ENCODE data around the gene MAGEB1.

The MAGEB1 gene

DNA sequence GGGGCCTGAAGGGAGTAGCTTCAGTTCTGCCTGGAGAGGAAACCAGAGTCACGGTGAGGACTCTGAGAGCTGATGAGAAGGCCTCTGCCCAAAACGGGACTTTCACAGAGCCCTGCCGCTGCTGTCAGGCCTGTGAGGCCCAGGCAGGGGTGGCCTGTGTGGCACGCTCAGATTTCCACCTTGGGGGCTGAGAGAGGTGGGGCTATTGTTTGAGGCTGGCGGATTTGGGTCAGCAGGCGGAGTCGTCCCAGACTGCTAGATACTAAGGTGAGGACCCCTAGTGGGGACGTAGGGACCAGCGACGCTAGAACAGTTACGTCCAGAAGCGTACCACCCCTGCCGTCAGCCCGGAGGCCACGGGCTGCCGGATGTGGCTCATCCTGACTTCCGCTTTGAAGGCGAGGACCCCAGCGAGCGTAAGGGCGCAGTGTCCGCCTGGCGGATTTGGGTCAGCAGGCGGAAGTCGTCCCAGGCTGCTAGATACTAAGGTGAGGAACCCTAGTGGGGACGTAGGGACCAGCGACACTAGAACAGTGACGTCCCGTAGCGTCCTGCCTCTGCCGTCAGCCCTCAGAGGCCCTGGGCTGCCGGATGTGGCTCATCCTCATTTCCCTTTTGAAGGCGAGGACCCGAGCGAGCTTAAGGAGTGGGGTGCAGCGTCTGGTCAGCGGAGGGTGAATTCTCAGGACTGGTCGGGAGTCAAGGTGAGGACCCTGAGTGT, at the start of gene MAGEB1:
Gene MAGEB1, plus strand, starts transcription at position 378 of the 721 bp plus-strand sequence. CDS start 3,348 bp downstream, outside the sequence.
- DNase-seq (ENCODE audit: low spot score): no peak

DNA sequence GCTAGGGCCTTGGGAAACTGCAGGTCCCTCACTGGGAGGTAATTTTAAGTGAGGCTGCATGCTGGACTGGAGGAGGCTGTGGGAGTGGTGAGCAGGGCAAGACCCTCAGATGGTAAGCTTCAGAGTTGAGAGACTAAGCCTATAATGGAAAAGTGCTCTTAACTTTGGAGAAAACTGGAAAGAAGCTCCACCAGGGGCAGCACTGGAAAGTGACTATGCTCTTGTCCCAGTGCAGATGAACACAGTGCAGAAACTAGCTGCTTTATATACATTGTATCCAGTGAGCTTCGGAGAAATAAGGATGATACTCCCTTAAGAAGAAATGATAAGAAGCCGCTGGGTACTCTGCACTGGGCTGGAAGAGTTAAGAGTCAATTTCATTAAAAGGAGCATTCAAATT, 34.8 kb upstream of the MAGEB1 start:
- DNase-seq (ENCODE audit: low spot score): no peak

DNA sequence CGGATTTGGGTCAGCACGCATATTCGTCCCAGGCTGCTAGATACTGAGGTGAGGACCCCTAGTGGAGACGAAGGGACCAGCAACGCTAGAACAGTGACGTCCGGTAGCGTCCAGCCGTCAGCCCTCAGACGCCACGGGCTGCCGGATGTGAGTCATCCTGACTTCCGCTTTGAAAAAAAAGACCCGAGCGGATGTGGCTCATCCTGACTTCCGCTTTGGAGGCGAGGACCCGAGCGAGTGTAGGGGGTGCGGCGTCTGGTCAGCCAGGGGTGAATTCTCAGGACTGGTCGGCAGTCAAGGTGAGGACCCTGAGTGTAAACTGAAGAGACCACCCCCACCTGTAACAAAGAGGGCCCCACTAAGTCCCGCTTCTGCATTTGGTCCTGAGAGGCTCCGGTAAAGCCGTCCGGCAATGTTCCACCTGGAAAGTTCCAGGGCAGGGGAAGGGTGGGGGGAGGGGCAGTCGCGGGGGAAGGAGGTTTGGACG, 31.5 kb upstream of the MAGEB1 start, which contains the start of gene MAGEB2:
Gene MAGEB2, plus strand, starts transcription at position 207 of the 487 bp plus-strand sequence. CDS start 3,018 bp downstream, outside the sequence.
- no peak for DNase-seq (ENCODE audit: low spot score)

- no peak for DNase-seq (ENCODE audit: low spot score)
Measured at GRCh38 chrX:30217465-30217864, 29.5 kb upstream of the MAGEB1 start.

DNA sequence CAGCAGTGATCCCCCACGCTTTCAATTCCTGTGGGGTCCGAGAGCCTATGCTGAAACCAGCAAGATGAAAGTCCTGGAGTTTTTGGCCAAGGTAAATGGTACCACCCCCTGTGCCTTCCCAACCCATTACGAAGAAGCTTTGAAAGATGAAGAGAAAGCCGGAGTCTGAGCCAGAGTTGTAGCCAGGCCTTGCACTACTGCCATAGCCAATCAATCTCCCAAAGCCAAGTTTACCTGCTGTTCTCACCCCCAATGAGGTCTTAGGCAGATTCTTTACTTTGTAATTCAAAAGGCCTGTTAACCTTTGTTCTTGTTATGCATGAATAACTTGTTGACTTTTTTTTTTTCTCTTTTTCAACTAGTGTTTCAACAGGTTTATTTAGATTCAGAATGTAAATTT, 27.6 kb upstream of the MAGEB1 start:
- no peak for DNase-seq (ENCODE audit: low spot score)

DNA sequence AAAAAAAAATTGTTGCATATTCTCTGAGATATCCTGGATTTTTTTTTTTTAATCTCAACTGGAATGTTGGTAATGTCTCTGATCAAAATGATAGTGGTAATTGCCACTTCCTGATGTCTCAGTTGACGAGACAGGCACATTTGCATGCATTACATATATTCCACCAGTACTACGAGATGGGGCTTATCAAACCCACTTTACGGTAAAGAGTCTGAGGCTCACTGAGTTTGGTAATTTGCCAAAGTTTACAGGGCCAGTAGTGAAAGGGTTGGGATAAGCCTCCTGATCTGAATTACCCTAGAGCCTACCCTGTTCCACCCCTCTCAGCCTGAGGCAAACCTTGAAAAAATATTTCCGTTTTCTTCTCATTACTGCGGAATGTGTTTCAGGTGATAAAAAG, 26.3 kb upstream of the MAGEB1 start:
- no peak for DNase-seq (ENCODE audit: low spot score)

GRCh38 chrX:30224536-30224935, 22.4 kb upstream of the MAGEB1 start:
- DNase-seq (ENCODE audit: low spot score): no peak

DNA sequence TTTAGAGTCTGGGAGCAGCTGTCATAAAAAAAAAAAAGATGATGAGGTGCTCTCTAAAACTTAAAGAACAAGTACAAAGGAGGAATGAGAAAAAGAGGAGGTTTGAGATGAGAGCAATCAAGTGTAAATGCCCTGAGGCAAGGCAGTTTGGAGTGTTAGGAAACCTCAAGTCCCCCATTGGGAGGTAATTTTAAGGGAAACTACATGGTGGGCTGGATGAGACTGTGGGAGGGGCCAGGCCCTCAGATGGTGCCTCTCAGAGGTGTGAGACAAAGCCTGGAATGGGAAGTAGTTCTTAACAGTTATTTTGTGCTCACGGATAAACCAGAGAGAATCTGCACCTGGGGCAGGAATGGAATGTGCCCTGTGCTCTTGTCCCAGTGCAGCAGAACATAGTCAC, 18.4 kb upstream of the MAGEB1 start:
- no peak for DNase-seq (ENCODE audit: low spot score)

DNA sequence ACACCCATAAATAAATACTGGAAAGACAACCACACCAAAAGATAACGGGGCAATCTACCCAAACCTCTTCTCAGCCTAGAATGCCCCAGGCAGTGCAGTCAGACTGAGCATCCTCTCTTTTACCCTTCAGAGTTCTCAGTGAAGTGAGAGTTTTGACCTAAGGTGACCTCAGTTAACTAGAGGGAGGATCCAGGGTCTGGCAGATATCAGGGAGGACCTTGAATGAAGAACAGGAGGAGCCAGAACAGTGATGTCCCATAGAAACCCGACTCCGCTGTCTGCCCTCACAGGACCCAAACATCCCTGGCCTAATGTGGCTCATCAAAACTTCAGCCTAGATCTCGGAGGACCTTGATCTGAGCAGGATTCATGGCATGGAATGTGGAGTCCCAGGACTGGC, 16.6 kb upstream of the MAGEB1 start, which contains the start of gene MAGEB3:
Gene MAGEB3, plus strand, starts transcription at position 263 of the 400 bp plus-strand sequence. CDS start 5,268 bp downstream, outside the sequence.
- DNase-seq (ENCODE audit: low spot score): no peak

DNA sequence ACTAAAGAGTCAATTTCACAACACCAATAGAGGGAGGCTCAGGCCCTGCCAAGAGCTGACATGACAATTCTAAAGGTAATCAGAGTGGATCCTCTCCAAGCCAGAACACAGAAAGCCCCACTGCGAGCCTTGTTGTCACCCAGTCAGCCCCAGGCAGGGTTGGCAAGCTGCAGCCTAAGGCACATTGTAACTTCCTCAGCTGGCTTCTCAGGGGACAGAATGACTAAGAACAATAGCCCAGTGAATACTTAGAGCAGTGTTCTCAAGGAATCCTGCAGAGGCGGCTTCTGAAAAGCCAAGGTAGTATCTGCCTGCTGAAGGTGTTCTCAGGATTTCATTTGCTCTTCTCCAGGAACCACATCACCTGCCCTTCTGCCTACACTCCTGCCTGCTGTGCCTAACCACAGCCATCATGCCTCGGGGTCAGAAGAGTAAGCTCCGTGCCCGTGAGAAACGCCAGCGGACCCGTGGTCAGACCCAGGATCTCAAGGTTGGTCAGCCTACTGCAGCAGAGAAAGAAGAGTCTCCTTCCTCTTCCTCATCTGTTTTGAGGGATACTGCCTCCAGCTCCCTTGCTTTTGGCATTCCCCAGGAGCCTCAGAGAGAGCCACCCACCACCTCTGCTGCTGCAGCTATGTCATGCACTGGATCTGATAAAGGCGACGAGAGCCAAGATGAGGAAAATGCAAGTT, 5.1 kb upstream of the MAGEB1 start, which contains the start of gene MAGEB4:
Gene MAGEB4, plus strand, starts transcription at position 277 of the 692 bp plus-strand sequence. Its CDS starts 136 bp downstream, at position 413.
- no peak for DNase-seq (ENCODE audit: low spot score)

- DNase-seq (ENCODE audit: low spot score): no peak
Measured at GRCh38 chrX:30248854-30249253, 1.9 kb downstream of the MAGEB1 start.

- no peak for DNase-seq (ENCODE audit: low spot score)
Measured at GRCh38 chrX:30253257-30253656, 6.3 kb downstream of the MAGEB1 start.

- no peak for DNase-seq (ENCODE audit: low spot score)
Measured at GRCh38 chrX:30259927-30260326, 13.0 kb downstream of the MAGEB1 start.

- no peak for DNase-seq (ENCODE audit: low spot score)
Measured at GRCh38 chrX:30261012-30261411, 14.1 kb downstream of the MAGEB1 start.

- no peak for DNase-seq (ENCODE audit: low spot score)
Measured at GRCh38 chrX:30262763-30263162, 15.8 kb downstream of the MAGEB1 start.

DNA sequence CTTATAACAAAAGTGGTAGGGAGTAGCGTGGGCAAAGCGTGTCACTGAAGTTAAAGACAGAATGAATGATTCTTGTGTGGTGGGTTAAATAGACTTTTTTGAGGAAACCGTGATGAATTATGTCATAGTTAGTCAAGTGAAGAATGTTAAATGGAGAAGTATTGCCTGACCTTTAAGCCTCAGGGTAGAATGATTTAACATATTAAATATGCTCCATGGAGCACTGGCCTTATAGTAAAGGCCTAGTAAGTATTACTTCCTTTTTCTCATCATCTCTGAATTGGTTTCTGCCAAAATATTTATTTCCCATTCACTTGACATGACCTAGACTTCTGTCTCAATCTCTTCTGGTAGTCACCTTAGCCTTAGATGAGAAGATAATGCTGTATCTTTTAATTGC, 23.7 kb downstream of the MAGEB1 start:
- no peak for DNase-seq (ENCODE audit: low spot score)

DNA sequence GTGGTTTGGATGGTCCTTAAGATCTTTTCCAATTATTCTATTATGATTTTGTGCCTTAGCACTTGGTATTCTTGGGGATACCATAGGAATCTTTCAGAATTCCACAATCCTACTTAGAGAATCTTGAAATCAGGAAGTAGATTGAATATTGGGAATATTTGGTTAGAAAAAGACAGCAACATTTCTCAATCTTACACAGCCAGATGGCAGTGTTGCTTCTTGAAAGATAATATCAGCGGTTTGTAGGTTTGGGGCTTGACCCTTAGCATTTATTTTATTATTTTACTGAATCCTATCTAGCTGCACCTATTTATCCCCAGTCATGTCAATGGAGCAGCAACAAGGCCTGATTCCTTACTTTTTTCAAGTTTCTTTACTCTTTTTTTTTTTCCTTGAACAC, 28.6 kb downstream of the MAGEB1 start:
- DNase-seq (ENCODE audit: low spot score): no peak

- DNase-seq (ENCODE audit: low spot score): no peak
Measured at GRCh38 chrX:30278365-30278764, 31.4 kb downstream of the MAGEB1 start.

GRCh38 chrX:30280428-30280827, 33.5 kb downstream of the MAGEB1 start:
- DNase-seq (ENCODE audit: low spot score): no peak

DNA sequence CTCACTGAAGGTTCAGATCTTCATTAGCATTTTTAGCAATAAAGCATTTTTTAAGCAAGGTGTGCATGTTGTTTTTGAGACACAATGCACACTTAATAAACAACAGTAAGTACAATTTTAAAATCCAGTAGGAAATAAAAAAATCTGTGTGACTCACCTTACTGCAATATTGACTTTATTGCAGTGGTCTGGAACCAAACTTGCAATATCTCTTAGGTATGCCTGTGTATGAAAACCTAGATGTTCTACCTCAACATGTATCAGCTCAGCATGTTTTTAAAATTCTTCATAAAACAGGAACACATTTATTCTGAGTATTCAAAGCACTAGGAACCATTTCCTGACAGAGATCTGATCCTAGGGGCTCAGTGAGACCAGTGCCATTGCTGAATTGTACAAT, 35.6 kb downstream of the MAGEB1 start:
- no peak for DNase-seq (ENCODE audit: low spot score)

- DNase-seq (ENCODE audit: low spot score): no peak
Measured at GRCh38 chrX:30283456-30284200, 36.7 kb downstream of the MAGEB1 start.
